ENCODE results near the gene NCOR2.
A peak's percentile ranks its signal among the peaks of the same experiment; 100 is the strongest.

Gene NCOR2

GRCh38 chr12:124560146-124560890, 7.1 kb downstream of the NCOR2 start:
- DNase-seq (ENCODE audit: low spot score) = no peak

- DNase-seq (ENCODE audit: low spot score) = no peak
These were observed 8.0 kb downstream of the NCOR2 start for GRCh38 chr12:124559182-124560017.

GRCh38 chr12:124558313-124558712, 9.1 kb downstream of the NCOR2 start:
- no peak for DNase-seq (ENCODE audit: low spot score)

- DNase-seq (ENCODE audit: low spot score) = peak; percentile 67
These were observed 9.7 kb downstream of the NCOR2 start for GRCh38 chr12:124557518-124558223.

- no peak for DNase-seq (ENCODE audit: low spot score)
These were observed 10.4 kb downstream of the NCOR2 start for GRCh38 chr12:124556896-124557501.

- DNase-seq (ENCODE audit: low spot score) = no peak
These were observed 11.3 kb downstream of the NCOR2 start for GRCh38 chr12:124556074-124556466.

- no peak for DNase-seq (ENCODE audit: low spot score)
These were observed 12.0 kb downstream of the NCOR2 start for GRCh38 chr12:124555168-124556073.

- DNase-seq (ENCODE audit: low spot score) = no peak
These were observed 12.9 kb downstream of the NCOR2 start for GRCh38 chr12:124554429-124555029.

- DNase-seq (ENCODE audit: low spot score) = no peak
These were observed 13.5 kb downstream of the NCOR2 start for GRCh38 chr12:124553862-124554428.

- peak; percentile 92 for DNase-seq (ENCODE audit: low spot score)
These were observed 15.9 kb downstream of the NCOR2 start for GRCh38 chr12:124551268-124552144.

- no peak for DNase-seq (ENCODE audit: low spot score)
These were observed 17.0 kb downstream of the NCOR2 start for GRCh38 chr12:124550123-124551089.

- no peak for DNase-seq (ENCODE audit: low spot score)
These were observed 17.8 kb downstream of the NCOR2 start for GRCh38 chr12:124549629-124550028.

- DNase-seq (ENCODE audit: low spot score) = peak; percentile 75
These were observed 18.5 kb downstream of the NCOR2 start for GRCh38 chr12:124548854-124549378.

GRCh38 chr12:124547626-124548025, 19.8 kb downstream of the NCOR2 start:
- DNase-seq (ENCODE audit: low spot score) = no peak

GRCh38 chr12:124545508-124546418, 21.6 kb downstream of the NCOR2 start:
- DNase-seq (ENCODE audit: low spot score) = no peak

GRCh38 chr12:124544983-124545382, 22.4 kb downstream of the NCOR2 start:
- DNase-seq (ENCODE audit: low spot score) = no peak
